Measurements from ENCODE around the gene CLRN3.

The CLRN3 gene

GRCh38 chr10:127919418-127920271, 26.9 kb upstream of the CLRN3 start:
- DNase-seq (ENCODE audit: low read depth in 2 of 2): no peak

GRCh38 chr10:127918572-127918971, 25.8 kb upstream of the CLRN3 start:
- no peak for DNase-seq (ENCODE audit: low read depth in 2 of 2)

GRCh38 chr10:127916826-127917225, 24.1 kb upstream of the CLRN3 start:
- DNase-seq (ENCODE audit: low read depth in 2 of 2): no peak

- DNase-seq (ENCODE audit: low read depth in 2 of 2): no peak
These were observed 22.6 kb upstream of the CLRN3 start for GRCh38 chr10:127915324-127915723.

GRCh38 chr10:127913368-127913759, 20.6 kb upstream of the CLRN3 start:
- no peak for DNase-seq (ENCODE audit: low read depth in 2 of 2)

- DNase-seq (ENCODE audit: low read depth in 2 of 2): no peak
These were observed 20.0 kb upstream of the CLRN3 start for GRCh38 chr10:127912607-127913367.

GRCh38 chr10:127911867-127912257, 19.1 kb upstream of the CLRN3 start:
- no peak for DNase-seq (ENCODE audit: low read depth in 2 of 2)

GRCh38 chr10:127911218-127911866, 18.6 kb upstream of the CLRN3 start:
- no peak for DNase-seq (ENCODE audit: low read depth in 2 of 2)

- no peak for DNase-seq (ENCODE audit: low read depth in 2 of 2)
These were observed 17.7 kb upstream of the CLRN3 start for GRCh38 chr10:127910464-127910770.

- no peak for DNase-seq (ENCODE audit: low read depth in 2 of 2)
These were observed 17.1 kb upstream of the CLRN3 start for GRCh38 chr10:127909716-127910463.

- DNase-seq (ENCODE audit: low read depth in 2 of 2): no peak
These were observed 16.2 kb upstream of the CLRN3 start for GRCh38 chr10:127908959-127909267.

- DNase-seq (ENCODE audit: low read depth in 2 of 2): no peak
These were observed 15.6 kb upstream of the CLRN3 start for GRCh38 chr10:127908106-127908958.

- no peak for DNase-seq (ENCODE audit: low read depth in 2 of 2)
These were observed 14.8 kb upstream of the CLRN3 start for GRCh38 chr10:127907411-127908105.

GRCh38 chr10:127906548-127907377, 14.0 kb upstream of the CLRN3 start, which contains the start of gene PTPRE:
Gene PTPRE (plus strand): TSS chr10:127907103. CDS start chr10:128040882, 133,779 bp downstream.
- DNase-seq (ENCODE audit: low read depth in 2 of 2): peak; percentile 23 to 32

- no peak for DNase-seq (ENCODE audit: low read depth in 2 of 2)
These were observed 13.1 kb upstream of the CLRN3 start for GRCh38 chr10:127905848-127906261.

- no peak for DNase-seq (ENCODE audit: low read depth in 2 of 2)
These were observed 12.5 kb upstream of the CLRN3 start for GRCh38 chr10:127905001-127905847.

GRCh38 chr10:127904311-127905000, 11.7 kb upstream of the CLRN3 start:
- no peak for DNase-seq (ENCODE audit: low read depth in 2 of 2)

GRCh38 chr10:127903789-127904188, 11.0 kb upstream of the CLRN3 start:
- no peak for DNase-seq (ENCODE audit: low read depth in 2 of 2)
